SU-DHL-6 (cell line): ENCODE measurements around the gene NEMF.
"Not testable (repeated sequence)": the region's sequence is repeated elsewhere in the genome, so short reads cannot be mapped to it uniquely, and the experiment has no call there.

Experiments used
- H2AFZ ChIP-seq: fragments of 200-600 bp; sonication (generic); 2 replicates; pipeline ENCODE4 v1.6.1; 2014; ENCODE audit warnings: low read depth, mild to moderate bottlenecking, moderate library complexity, mixed read lengths, antibody characterized with exemption, low read length; ENCODE audit not compliant: severe bottlenecking
- H3F3A ChIP-seq: fragments of 200-600 bp; shearing (Covaris generic); 2 replicates; pipeline ENCODE4 v1.6.0; 2016; ENCODE audit warnings: antibody characterized with exemption, mild to moderate bottlenecking; ENCODE audit not compliant: insufficient read depth
- H3K27ac ChIP-seq: fragments of 200-600 bp; sonication (generic); 2 replicates; pipeline ENCODE4 v1.5.1; 2016; ENCODE audit warnings: low read depth, mild to moderate bottlenecking, low read length, moderate library complexity, mixed read lengths
- H3K27me3 ChIP-seq: fragments of 200-600 bp; sonication (generic), shearing (Covaris generic); 2 replicates; pipeline ENCODE4 v1.6.0; 2014; ENCODE audit warnings: mild to moderate bottlenecking, low read length
- H3K36me3 ChIP-seq: fragments of 200-600 bp; sonication (generic); 2 replicates; pipeline ENCODE4 v1.6.1; 2014; ENCODE audit warnings: mild to moderate bottlenecking, low read length, mixed read lengths
- H3K4me2 ChIP-seq: fragments of 300-600, 200-600 bp; shearing (Covaris generic), sonication (generic); 2 replicates; pipeline ENCODE4 v1.6.0; 2014; ENCODE audit warnings: low read length, low read depth, mild to moderate bottlenecking; ENCODE audit not compliant: poor library complexity, severe bottlenecking
- H3K4me3 ChIP-seq: fragments of 200-600 bp; sonication (generic); 2 replicates; pipeline ENCODE4 v1.5.1; 2014; ENCODE audit warnings: antibody characterized with exemption, low read length, mild to moderate bottlenecking, mixed read lengths; ENCODE audit not compliant: insufficient read depth, poor library complexity, severe bottlenecking
- H3K79me2 ChIP-seq: fragments of 200-600 bp; sonication (generic); 2 replicates; pipeline ENCODE4 v1.6.1; 2014; ENCODE audit warnings: mild to moderate bottlenecking, low read length, moderate library complexity; ENCODE audit not compliant: insufficient read depth
- H3K9ac ChIP-seq: fragments of 200-600 bp; sonication (generic); 2 replicates; pipeline ENCODE4 v1.7.0; 2014; ENCODE audit warnings: mild to moderate bottlenecking, low read length
- H3K9me2 ChIP-seq: fragments of 200-600 bp; sonication (generic); replicated peaks from 2 replicates; pipeline ENCODE4 v1.6.1; 2014; ENCODE audit warnings: low read length; ENCODE audit not compliant: insufficient read depth
- H3K9me3 ChIP-seq: fragments of 200-600 bp; sonication (generic); 2 replicates; pipeline ENCODE4 v1.6.1; 2014; ENCODE audit warnings: low read length, mixed read lengths; ENCODE audit not compliant: insufficient read depth
- H4K20me1 ChIP-seq: fragments of 200-600 bp; sonication (generic); 2 replicates; pipeline ENCODE4 v1.6.1; 2014; ENCODE audit warnings: low read depth, mild to moderate bottlenecking, antibody characterized with exemption, low read length, moderate library complexity, mixed read lengths
- CTCF ChIP-seq: fragments of 200-600 bp; sonication (generic); IDR thresholded peaks from one replicate; pipeline ENCODE4 v1.5.1; 2017; ENCODE audit warnings: antibody characterized with exemption, mild to moderate bottlenecking, low read length, moderate library complexity; ENCODE audit not compliant: insufficient read depth, poor library complexity, severe bottlenecking
- EZH2phosphoT487 ChIP-seq: fragments of 200-600 bp; sonication (generic), shearing (Covaris generic); conservative IDR thresholded peaks from 2 replicates; pipeline ENCODE4 v1.6.1; 2018; ENCODE audit warnings: mild to moderate bottlenecking, antibody characterized with exemption, low read length, moderate library complexity, mixed read lengths

The NEMF gene

GRCh38 chr14:49792618-49793017 lies 60.0 kb downstream of the NEMF start:
- no peaks in the 10 kb centered on the region for H4K20me1 ChIP-seq
- H3K9ac ChIP-seq: no peak overlapping the region
- H2AFZ ChIP-seq: no peak overlapping the region
- no peak overlapping the region for H3K4me2 ChIP-seq
- no peak overlapping the region for H3K4me3 ChIP-seq
- H3K27ac ChIP-seq: no peak overlapping the region
- peaks cover 16% of the 10 kb centered on the region; the same call in 1 of the 2 replicates for H3F3A ChIP-seq
- H3K9me3 ChIP-seq: no peaks in the 10 kb centered on the region
- no peaks in the 10 kb centered on the region for H3K79me2 ChIP-seq
- peaks cover 17% of the 10 kb centered on the region for H3K36me3 ChIP-seq
- TF ChIP-seq EZH2phosphoT487: no peak
- no peak for TF ChIP-seq CTCF
- no peaks in the 10 kb centered on the region for H3K27me3 ChIP-seq
- no peaks in the 10 kb centered on the region for H3K9me2 ChIP-seq

GRCh38 chr14:49786315-49786714 lies 66.3 kb downstream of the NEMF start:
- H2AFZ ChIP-seq: no peak overlapping the region
- H3K9me2 ChIP-seq: no peaks in the 10 kb centered on the region
- no peaks in the 10 kb centered on the region for H3K27me3 ChIP-seq
- H3K4me3 ChIP-seq: no peak overlapping the region
- peaks cover 53% of the 10 kb centered on the region for H3K36me3 ChIP-seq
- H3K79me2 ChIP-seq: no peaks in the 10 kb centered on the region
- no peak overlapping the region for H3K9ac ChIP-seq
- no peaks in the 10 kb centered on the region for H4K20me1 ChIP-seq
- H3K27ac ChIP-seq: no peak overlapping the region
- H3K9me3 ChIP-seq: no peaks in the 10 kb centered on the region
- H3F3A ChIP-seq: peaks cover 7% of the 10 kb centered on the region; the same call in 1 of the 2 replicates
- H3K4me2 ChIP-seq: no peak overlapping the region
- TF ChIP-seq CTCF: no peak
- TF ChIP-seq EZH2phosphoT487: no peak

GRCh38 chr14:49783394-49784014 lies 69.1 kb downstream of the NEMF start:
- Histone ChIP-seq H3K36me3 (peaks cover 56% of the 10 kb centered on the region), H4K20me1 (no peaks in the 10 kb centered on the region), H3F3A (peaks cover 7% of the 10 kb centered on the region; the same call in 1 of the 2 replicates)

GRCh38 chr14:49781040-49781439 lies 71.5 kb downstream of the NEMF start:
- H3K9ac ChIP-seq, H4K20me1 ChIP-seq, H3F3A ChIP-seq, H3K9me3 ChIP-seq, H3K9me2 ChIP-seq, H2AFZ ChIP-seq, H3K4me3 ChIP-seq, H3K4me2 ChIP-seq, H3K79me2 ChIP-seq, H3K27ac ChIP-seq, H3K27me3 ChIP-seq: not testable (repeated sequence)
- H3K36me3 ChIP-seq: peaks cover 43% of the 10 kb centered on the region

More at GRCh38 chr14:49783394-49784014, 69.1 kb downstream of the NEMF start:
- Histone ChIP-seq H3K9ac (no peak overlapping the region), H3K79me2 (no peaks in the 10 kb centered on the region), H3K9me3 (no peaks in the 10 kb centered on the region), H3K4me2 (no peak overlapping the region), H3K27me3 (no peaks in the 10 kb centered on the region), H2AFZ (no peak overlapping the region), H3K9me2 (no peaks in the 10 kb centered on the region), H3K4me3 (no peak overlapping the region), H3K27ac (no peak overlapping the region)
- no peak for TF ChIP-seq CTCF
- TF ChIP-seq EZH2phosphoT487: no peak
